Vagina (tissue), 2 donors: ENCODE data around the gene SERPINH1.

Source experiments
- CTCF ChIP-seq, 3 experiments: fragments of 450-650 bp in 2 of 3; fragments of 200-600 bp in 1 of 3; sonication (generic) in 1 of 3; IDR thresholded peaks; one replicate each; pipeline ENCODE4 v1.5.1; 2017 to 2019; ENCODE audit warnings: antibody characterized with exemption in 3 of 3, mild to moderate bottlenecking in 2 of 3, moderate library complexity in 2 of 3
- POLR2A ChIP-seq, 2 donors: fragments of 450-650 bp; IDR thresholded peaks; one replicate each; pipeline ENCODE4 v1.6.1; 2017; ENCODE audit warnings: antibody characterized with exemption in 2 of 2, mild to moderate bottlenecking in 2 of 2, moderate library complexity in 2 of 2

GRCh38 chr11:75527938-75528735, 33.9 kb upstream of the SERPINH1 start:
- TF ChIP-seq CTCF (IDR thresholded peaks at IDR 0.05) (no peak), POLR2A (IDR thresholded peaks at IDR 0.05) (no peak)
